Measurements from ENCODE around the gene C2CD5. TPM values are rescaled to one million over a fixed set of nuclear protein-coding genes. Genes with fewer than 3 reads are reported as not detected.
"Not testable (repeated sequence)": the region's sequence is repeated elsewhere in the genome, so short reads cannot be mapped to it uniquely, and the experiment has no call there.

The C2CD5 gene
- total and polyA plus RNA-seq, 2 of the 4 experiments (the other 2 are of a cell fraction): 14.5 to 15.8 TPM

GRCh38 chr12:22487683-22488082 lies 56.7 kb downstream of the C2CD5 start:
- WGBS, 2 experiments (ENCODE audit: extremely low coverage in 2 of 2, insufficient read length in 1 of 2): no CpG with 5 or more reads among the region's 3 CpGs
- in situ Hi-C loops (cut with MboI; ENCODE audit: low sequenced_read_pairs): not testable (repeated sequence)

More at GRCh38 chr12:22487683-22488082, 56.7 kb downstream of the C2CD5 start:
- H2BK20ac ChIP-seq (ENCODE audit: low read depth, low read length); dilution Hi-C loops (cut with HindIII; ENCODE audit: low sequenced_read_pairs, unreplicated experiment); intact Hi-C loops (cut with micrococcal nuclease); BruUV-seq (replicated peaks); H2BK5ac ChIP-seq (ENCODE audit: low read depth, low read length, poor library complexity, severe bottlenecking); H3K4me2 ChIP-seq (ENCODE audit: low read depth, low read length); H3K36me3 ChIP-seq (ENCODE audit: control insufficient read depth, insufficient read depth, low read length); H3K4me1 ChIP-seq (ENCODE audit: control insufficient read depth, insufficient read depth, low read length); H3K56ac ChIP-seq (ENCODE audit: extremely low read depth, insufficient read depth, low read length); H3K27me3 ChIP-seq (ENCODE audit: control insufficient read depth, insufficient read depth, low read length); H4K20me1 ChIP-seq (ENCODE audit: insufficient read depth, low read length); H4K91ac ChIP-seq (ENCODE audit: insufficient read depth, low read depth, low read length); H4K5ac ChIP-seq (ENCODE audit: low read depth, low read length); H2AK5ac ChIP-seq (ENCODE audit: low read depth, low read length); H2BK120ac ChIP-seq (ENCODE audit: low read depth, low read length); H3K9ac ChIP-seq (ENCODE audit: low read depth, low read length); ATAC-seq (ENCODE audit: low read depth); H3K4me3 ChIP-seq (ENCODE audit: insufficient read depth, low read depth, low read length); H3K18ac ChIP-seq (ENCODE audit: low read depth, low read length); CTCF ChIA-PET; H3K14ac ChIP-seq (replicated peaks; ENCODE audit: low read depth, low read length); POLR2A ChIA-PET (ENCODE audit: unreplicated experiment); H3K79me1 ChIP-seq (ENCODE audit: low read depth in 1 of 2, low read length in 2 of 2); H3K9me3 ChIP-seq (ENCODE audit: control insufficient read depth, insufficient read depth, low read length); H3K27ac ChIP-seq (ENCODE audit: insufficient read depth, low read length); H3K4ac ChIP-seq (ENCODE audit: low read depth, low read length); DNase-seq; H2AK9ac ChIP-seq (replicated peaks; ENCODE audit: low read depth, low read length, poor library complexity); H3K9me1 ChIP-seq (ENCODE audit: insufficient read depth, low read length); H3K23ac ChIP-seq (ENCODE audit: low read depth, low read length); H2BK15ac ChIP-seq (ENCODE audit: low read depth, low read length); H2AFZ ChIP-seq (replicated peaks; ENCODE audit: low read length, poor library complexity); H4K8ac ChIP-seq (ENCODE audit: low read depth in 2 of 2, low read length in 2 of 2): not testable (repeated sequence)

Measured in IMR-90 (cell line).